Measurements from ENCODE around the gene DNAL1. TPM values are rescaled to one million over a fixed set of nuclear protein-coding genes. Genes with fewer than 3 reads are reported as not detected.

DNAL1 gene
- total and polyA plus RNA-seq, 2 of the 13 experiments (the other 11 are each of a cell fraction or from before 2014, with no cell fraction given) = 1.4 to 13.3 TPM

GRCh38 chr14:73723797-73724661, 79.2 kb downstream of the DNAL1 start (continued):
- TF ChIP-seq JARID2 (CRISPR knock-in tag; IDR thresholded peaks at IDR 0.05; ENCODE audit: insufficient replicate concordance) (no peak), ZNF883 (CRISPR knock-in tag; IDR thresholded peaks at IDR 0.05; ENCODE audit: not compliant biosample characterization) (no peak), WIZ (CRISPR knock-in tag; IDR thresholded peaks at IDR 0.05) (no peak), ZNF891 (CRISPR knock-in tag; IDR thresholded peaks at IDR 0.05) (no peak), KDM4B (CRISPR knock-in tag; IDR thresholded peaks at IDR 0.05) (no peak), CEBPB (IDR thresholded peaks at IDR 0.05; ENCODE audit: borderline replicate concordance, low read depth, low read length) (peak; percentile 80), MAFK (conservative IDR thresholded peaks at IDR 0.05 in 1 of 2, IDR thresholded peaks at IDR 0.05 in 1 of 2; ENCODE audit: low read length in 2 of 2) (no peak), ZNF432 (CRISPR knock-in tag; IDR thresholded peaks at IDR 0.05; ENCODE audit: borderline replicate concordance) (no peak), RBM22 (optimal IDR thresholded peaks at IDR 0.05; ENCODE audit: low read length) (peak; percentile 48), ZNF614 (CRISPR knock-in tag; IDR thresholded peaks at IDR 0.05; ENCODE audit: borderline replicate concordance) (no peak), CEBPG (CRISPR knock-in tag; IDR thresholded peaks at IDR 0.05) (0 out of 2 replicates have a peak, but pooled peaks have one; percentile 27), ZNF644 (CRISPR knock-in tag; IDR thresholded peaks at IDR 0.05; ENCODE audit: low read depth) (no peak), ASH2L (IDR thresholded peaks at IDR 0.05; ENCODE audit: insufficient read length, low read depth, low read length) (peak; percentile 22), ATF2 (CRISPR knock-in tag; IDR thresholded peaks at IDR 0.05) (no peak), YEATS2 (CRISPR knock-in tag; IDR thresholded peaks at IDR 0.05; ENCODE audit: borderline replicate concordance) (no peak), FLYWCH1 (CRISPR knock-in tag; IDR thresholded peaks at IDR 0.05) (no peak), ZIK1 (CRISPR knock-in tag; IDR thresholded peaks at IDR 0.05; ENCODE audit: borderline replicate concordance, low read depth) (no peak), HMG20B (CRISPR knock-in tag; conservative IDR thresholded peaks at IDR 0.05) (no peak)
- TF ChIP-seq, protein P1, sequence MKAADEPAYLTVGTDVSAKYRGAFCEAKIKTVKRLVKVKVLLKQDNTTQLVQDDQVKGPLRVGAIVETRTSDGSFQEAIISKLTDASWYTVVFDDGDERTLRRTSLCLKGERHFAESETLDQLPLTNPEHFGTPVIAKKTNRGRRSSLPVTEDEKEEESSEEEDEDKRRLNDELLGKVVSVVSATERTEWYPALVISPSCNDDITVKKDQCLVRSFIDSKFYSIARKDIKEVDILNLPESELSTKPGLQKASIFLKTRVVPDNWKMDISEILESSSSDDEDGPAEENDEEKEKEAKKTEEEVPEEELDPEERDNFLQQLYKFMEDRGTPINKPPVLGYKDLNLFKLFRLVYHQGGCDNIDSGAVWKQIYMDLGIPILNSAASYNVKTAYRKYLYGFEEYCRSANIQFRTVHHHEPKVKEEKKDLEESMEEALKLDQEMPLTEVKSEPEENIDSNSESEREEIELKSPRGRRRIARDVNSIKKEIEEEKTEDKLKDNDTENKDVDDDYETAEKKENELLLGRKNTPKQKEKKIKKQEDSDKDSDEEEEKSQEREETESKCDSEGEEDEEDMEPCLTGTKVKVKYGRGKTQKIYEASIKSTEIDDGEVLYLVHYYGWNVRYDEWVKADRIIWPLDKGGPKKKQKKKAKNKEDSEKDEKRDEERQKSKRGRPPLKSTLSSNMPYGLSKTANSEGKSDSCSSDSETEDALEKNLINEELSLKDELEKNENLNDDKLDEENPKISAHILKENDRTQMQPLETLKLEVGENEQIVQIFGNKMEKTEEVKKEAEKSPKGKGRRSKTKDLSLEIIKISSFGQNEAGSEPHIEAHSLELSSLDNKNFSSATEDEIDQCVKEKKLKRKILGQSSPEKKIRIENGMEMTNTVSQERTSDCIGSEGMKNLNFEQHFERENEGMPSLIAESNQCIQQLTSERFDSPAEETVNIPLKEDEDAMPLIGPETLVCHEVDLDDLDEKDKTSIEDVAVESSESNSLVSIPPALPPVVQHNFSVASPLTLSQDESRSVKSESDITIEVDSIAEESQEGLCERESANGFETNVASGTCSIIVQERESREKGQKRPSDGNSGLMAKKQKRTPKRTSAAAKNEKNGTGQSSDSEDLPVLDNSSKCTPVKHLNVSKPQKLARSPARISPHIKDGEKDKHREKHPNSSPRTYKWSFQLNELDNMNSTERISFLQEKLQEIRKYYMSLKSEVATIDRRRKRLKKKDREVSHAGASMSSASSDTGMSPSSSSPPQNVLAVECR (CRISPR knock-in tag; IDR thresholded peaks at IDR 0.05; ENCODE audit: borderline replicate concordance) = no peak

Measured in HepG2 (cell line).